Middle frontal gyrus (tissue), 1 donor: ENCODE measurements around the gene C10orf71.

Source experiments
- DNase-seq: peaks from one replicate; pipeline ENCODE4 v3.0.0-alpha.2; 2015; ENCODE audit warnings: low spot score; ENCODE audit errors: extremely low spot score

The C10orf71 gene

GRCh38 chr10:49290607-49291006 lies 8.4 kb upstream of the C10orf71 start:
- DNase-seq, result no peak

- DNase-seq, result no peak
These were observed 6.3 kb upstream of the C10orf71 start for GRCh38 chr10:49292565-49293207.

- DNase-seq, result no peak
These were observed 5.8 kb upstream of the C10orf71 start for GRCh38 chr10:49293208-49293603.

- no peak for DNase-seq
These were observed 4.2 kb upstream of the C10orf71 start for GRCh38 chr10:49294731-49295130.

- no peak for DNase-seq
These were observed 3.7 kb upstream of the C10orf71 start for GRCh38 chr10:49295297-49295696.

GRCh38 chr10:49296382-49296781 lies 2.6 kb upstream of the C10orf71 start:
- no peak for DNase-seq

- no peak for DNase-seq
These were observed 2.1 kb upstream of the C10orf71 start for GRCh38 chr10:49296836-49297235.

- DNase-seq, result no peak
These were observed 926 bp upstream of the C10orf71 start for GRCh38 chr10:49297818-49298670.

- no peak for DNase-seq
These were observed 343 bp upstream of the C10orf71 start for GRCh38 chr10:49298671-49298982.

GRCh38 chr10:49299816-49300139 lies 808 bp downstream of the C10orf71 start:
- DNase-seq, result no peak

GRCh38 chr10:49300140-49300974 lies 1.4 kb downstream of the C10orf71 start:
- DNase-seq, result no peak

- no peak for DNase-seq
These were observed 2.3 kb downstream of the C10orf71 start for GRCh38 chr10:49301302-49301701.

GRCh38 chr10:49302088-49302487 lies 3.1 kb downstream of the C10orf71 start:
- DNase-seq, result no peak

GRCh38 chr10:49303711-49304110 lies 4.7 kb downstream of the C10orf71 start:
- no peak for DNase-seq

GRCh38 chr10:49304137-49304536 lies 5.2 kb downstream of the C10orf71 start:
- DNase-seq, result no peak

GRCh38 chr10:49307921-49308320 lies 9.0 kb downstream of the C10orf71 start:
- DNase-seq, result no peak

- DNase-seq, result no peak
These were observed 9.9 kb downstream of the C10orf71 start for GRCh38 chr10:49308881-49309280.

GRCh38 chr10:49309691-49310411 lies 10.9 kb downstream of the C10orf71 start:
- no peak for DNase-seq

GRCh38 chr10:49310460-49310859 lies 11.5 kb downstream of the C10orf71 start:
- DNase-seq, result no peak

- no peak for DNase-seq
These were observed 12.1 kb downstream of the C10orf71 start for GRCh38 chr10:49310901-49311554.
